ENCODE measurements around the gene UQCC2. TPM values are rescaled to one million over a fixed set of nuclear protein-coding genes. Genes with fewer than 3 reads are reported as not detected.

The UQCC2 gene
- total and polyA plus RNA-seq, 4 donors, result 6.8 to 75.9 (median 22.4) TPM

DNA sequence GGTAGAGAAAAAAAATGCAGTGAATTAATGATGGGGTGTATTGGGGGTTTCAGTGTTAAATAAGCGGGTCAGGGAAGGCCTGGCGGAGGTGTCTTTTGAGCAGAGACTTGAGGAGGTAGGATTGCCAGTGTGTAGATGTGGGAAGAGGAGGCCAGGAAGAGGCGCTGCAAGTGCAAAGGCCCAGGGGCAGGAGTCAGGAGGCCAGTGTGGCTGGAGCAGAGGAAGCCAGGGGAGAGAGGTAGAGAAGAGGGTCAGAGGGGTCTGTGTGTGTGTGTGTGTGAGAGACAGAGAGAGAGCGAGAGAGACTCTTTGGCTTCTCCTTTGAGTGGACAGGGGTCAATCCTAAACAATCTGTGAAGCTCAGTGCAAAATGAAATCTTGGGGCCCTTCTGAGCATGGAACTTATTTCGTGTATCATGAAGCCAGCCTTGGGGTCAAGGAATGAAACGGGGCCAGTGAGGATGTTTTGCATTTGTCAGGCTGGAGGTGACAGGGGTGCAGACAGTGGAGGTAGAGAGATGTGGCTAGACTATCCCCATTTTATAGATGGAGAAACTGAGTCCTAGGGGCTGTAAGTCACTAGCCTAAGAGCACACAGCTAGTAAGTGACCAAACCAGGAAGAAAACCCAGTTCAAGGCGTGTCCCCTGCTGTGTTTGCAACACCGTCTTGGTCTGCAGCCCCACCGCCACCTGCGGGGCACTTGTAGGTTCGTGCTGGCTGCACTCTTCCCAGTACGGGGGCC, 44.9 kb upstream of the UQCC2 start:
- H3K9me3 ChIP-seq (ENCODE audit: control insufficient read depth in 4 of 4, low read length in 3 of 4), result no peaks in the 10 kb centered on the region
- H3K27me3 ChIP-seq (ENCODE audit: control insufficient read depth in 4 of 4, insufficient read depth in 4 of 4, low read length in 3 of 4), result no peaks in the 10 kb centered on the region
- H3K4me3 ChIP-seq (ENCODE audit: low read depth in 1 of 3, low read length in 3 of 3), result no peak overlapping the region
- no peaks in the 10 kb centered on the region for H3K36me3 ChIP-seq (ENCODE audit: control insufficient read depth in 4 of 4, insufficient read depth in 3 of 4, low read depth in 1 of 4, low read length in 3 of 4)
- H3K27ac ChIP-seq (ENCODE audit: low read depth in 1 of 2, low read length in 2 of 2), result no peak overlapping the region
- 93% methylated on average over 12 of the region's 12 CpGs for WGBS
- H3K9ac ChIP-seq (ENCODE audit: low read depth in 1 of 2, low read length in 2 of 2), result no peak overlapping the region
- peaks cover 2 to 27% (median 14%) of the 10 kb centered on the region in 4 donors for H3K4me1 ChIP-seq (ENCODE audit: control insufficient read depth in 4 of 4, insufficient read depth in 4 of 4, low read length in 3 of 4)
- TF ChIP-seq, protein P1, sequence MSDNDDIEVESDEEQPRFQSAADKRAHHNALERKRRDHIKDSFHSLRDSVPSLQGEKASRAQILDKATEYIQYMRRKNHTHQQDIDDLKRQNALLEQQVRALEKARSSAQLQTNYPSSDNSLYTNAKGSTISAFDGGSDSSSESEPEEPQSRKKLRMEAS (IDR thresholded peaks at IDR 0.05), result no peak
- TF ChIP-seq, protein P2, sequence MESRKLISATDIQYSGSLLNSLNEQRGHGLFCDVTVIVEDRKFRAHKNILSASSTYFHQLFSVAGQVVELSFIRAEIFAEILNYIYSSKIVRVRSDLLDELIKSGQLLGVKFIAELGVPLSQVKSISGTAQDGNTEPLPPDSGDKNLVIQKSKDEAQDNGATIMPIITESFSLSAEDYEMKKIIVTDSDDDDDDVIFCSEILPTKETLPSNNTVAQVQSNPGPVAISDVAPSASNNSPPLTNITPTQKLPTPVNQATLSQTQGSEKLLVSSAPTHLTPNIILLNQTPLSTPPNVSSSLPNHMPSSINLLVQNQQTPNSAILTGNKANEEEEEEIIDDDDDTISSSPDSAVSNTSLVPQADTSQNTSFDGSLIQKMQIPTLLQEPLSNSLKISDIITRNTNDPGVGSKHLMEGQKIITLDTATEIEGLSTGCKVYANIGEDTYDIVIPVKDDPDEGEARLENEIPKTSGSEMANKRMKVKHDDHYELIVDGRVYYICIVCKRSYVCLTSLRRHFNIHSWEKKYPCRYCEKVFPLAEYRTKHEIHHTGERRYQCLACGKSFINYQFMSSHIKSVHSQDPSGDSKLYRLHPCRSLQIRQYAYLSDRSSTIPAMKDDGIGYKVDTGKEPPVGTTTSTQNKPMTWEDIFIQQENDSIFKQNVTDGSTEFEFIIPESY (IDR thresholded peaks at IDR 0.05), result no peak
- TF ChIP-seq HNF4A (conservative IDR thresholded peaks at IDR 0.05) (no peak), YY1 (IDR thresholded peaks at IDR 0.05) (no peak), JUND (IDR thresholded peaks at IDR 0.05) (no peak), EGR1 (IDR thresholded peaks at IDR 0.05; ENCODE audit: low read depth in 2 of 2) (no peak), NR2F2 (IDR thresholded peaks at IDR 0.05) (no peak), SP1 (IDR thresholded peaks at IDR 0.05) (no peak), TAF1 (conservative IDR thresholded peaks at IDR 0.05) (no peak), RAD21 (IDR thresholded peaks at IDR 0.05) (no peak), FOXA1 (IDR thresholded peaks at IDR 0.05) (no peak)
- TF ChIP-seq, protein P3, sequence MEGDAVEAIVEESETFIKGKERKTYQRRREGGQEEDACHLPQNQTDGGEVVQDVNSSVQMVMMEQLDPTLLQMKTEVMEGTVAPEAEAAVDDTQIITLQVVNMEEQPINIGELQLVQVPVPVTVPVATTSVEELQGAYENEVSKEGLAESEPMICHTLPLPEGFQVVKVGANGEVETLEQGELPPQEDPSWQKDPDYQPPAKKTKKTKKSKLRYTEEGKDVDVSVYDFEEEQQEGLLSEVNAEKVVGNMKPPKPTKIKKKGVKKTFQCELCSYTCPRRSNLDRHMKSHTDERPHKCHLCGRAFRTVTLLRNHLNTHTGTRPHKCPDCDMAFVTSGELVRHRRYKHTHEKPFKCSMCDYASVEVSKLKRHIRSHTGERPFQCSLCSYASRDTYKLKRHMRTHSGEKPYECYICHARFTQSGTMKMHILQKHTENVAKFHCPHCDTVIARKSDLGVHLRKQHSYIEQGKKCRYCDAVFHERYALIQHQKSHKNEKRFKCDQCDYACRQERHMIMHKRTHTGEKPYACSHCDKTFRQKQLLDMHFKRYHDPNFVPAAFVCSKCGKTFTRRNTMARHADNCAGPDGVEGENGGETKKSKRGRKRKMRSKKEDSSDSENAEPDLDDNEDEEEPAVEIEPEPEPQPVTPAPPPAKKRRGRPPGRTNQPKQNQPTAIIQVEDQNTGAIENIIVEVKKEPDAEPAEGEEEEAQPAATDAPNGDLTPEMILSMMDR (IDR thresholded peaks at IDR 0.05; ENCODE audit: low read depth, low read length, missing input control), result no peak
- DNase-seq (ENCODE audit: low spot score), result no peak

DNA sequence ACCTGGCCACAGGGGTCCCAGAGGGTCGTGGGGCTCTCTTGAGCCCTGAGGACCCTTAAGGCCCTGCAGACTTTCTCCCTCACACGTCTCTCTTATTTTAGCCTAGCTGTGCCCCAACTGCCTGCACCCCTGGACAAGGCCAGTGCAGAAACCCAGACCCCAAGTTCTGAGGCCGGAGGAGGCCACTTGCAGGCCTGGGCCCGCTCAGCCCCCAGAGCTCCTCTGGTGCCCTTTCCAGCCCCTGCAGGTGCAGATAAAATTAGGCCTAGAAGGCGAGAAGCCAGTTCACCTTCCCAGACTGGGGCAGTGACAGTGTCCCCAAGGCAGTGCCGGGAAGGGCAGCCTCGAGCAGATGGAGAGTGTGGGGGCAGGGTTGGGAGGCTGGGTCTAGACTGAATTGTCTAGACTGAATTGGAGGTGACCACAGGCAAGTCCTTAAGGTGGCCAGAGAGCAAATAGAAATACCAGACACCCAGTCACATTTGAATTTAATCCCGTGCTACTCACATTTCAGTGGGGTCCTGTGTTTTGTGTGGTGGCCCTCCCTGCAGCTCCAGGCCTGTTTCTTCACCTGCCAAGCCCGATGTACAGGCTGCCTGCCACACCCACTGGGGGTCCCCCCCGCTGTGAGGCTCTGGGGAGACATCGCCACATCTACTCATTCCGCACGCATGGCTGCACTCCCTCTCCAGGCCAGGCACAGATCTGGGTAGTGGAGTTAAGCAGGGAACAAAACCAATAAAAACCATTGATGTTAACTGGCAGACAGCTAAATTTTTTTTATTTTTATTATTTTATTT, 43.8 kb upstream of the UQCC2 start:
- peaks cover 0 to 28% (median 9%) of the 10 kb centered on the region in 4 donors for H3K4me1 ChIP-seq (ENCODE audit: control insufficient read depth in 4 of 4, insufficient read depth in 4 of 4, low read length in 3 of 4)
- no peak overlapping the region for H3K27ac ChIP-seq (ENCODE audit: low read depth in 1 of 2, low read length in 2 of 2)
- H3K4me3 ChIP-seq (ENCODE audit: low read depth in 1 of 3, low read length in 3 of 3), result no peak overlapping the region
- H3K9me3 ChIP-seq (ENCODE audit: control insufficient read depth in 4 of 4, low read length in 3 of 4), result no peaks in the 10 kb centered on the region
- no peaks in the 10 kb centered on the region for H3K27me3 ChIP-seq (ENCODE audit: control insufficient read depth in 4 of 4, insufficient read depth in 4 of 4, low read length in 3 of 4)
- no peak for DNase-seq (ENCODE audit: low spot score)
- 90% methylated on average over 13 of the region's 13 CpGs for WGBS
- no peaks in the 10 kb centered on the region for H3K36me3 ChIP-seq (ENCODE audit: control insufficient read depth in 4 of 4, insufficient read depth in 3 of 4, low read depth in 1 of 4, low read length in 3 of 4)
- no peak overlapping the region for H3K9ac ChIP-seq (ENCODE audit: low read depth in 1 of 2, low read length in 2 of 2)
- TF ChIP-seq JUND (IDR thresholded peaks at IDR 0.05) (no peak), HNF4A (conservative IDR thresholded peaks at IDR 0.05) (no peak), GABPA (IDR thresholded peaks at IDR 0.05 in 1 of 2, conservative IDR thresholded peaks at IDR 0.05 in 1 of 2) (no peak), RAD21 (IDR thresholded peaks at IDR 0.05) (no peak), TAF1 (conservative IDR thresholded peaks at IDR 0.05) (no peak), HNF4G (IDR thresholded peaks at IDR 0.05) (no peak)
- TF ChIP-seq, protein P4, sequence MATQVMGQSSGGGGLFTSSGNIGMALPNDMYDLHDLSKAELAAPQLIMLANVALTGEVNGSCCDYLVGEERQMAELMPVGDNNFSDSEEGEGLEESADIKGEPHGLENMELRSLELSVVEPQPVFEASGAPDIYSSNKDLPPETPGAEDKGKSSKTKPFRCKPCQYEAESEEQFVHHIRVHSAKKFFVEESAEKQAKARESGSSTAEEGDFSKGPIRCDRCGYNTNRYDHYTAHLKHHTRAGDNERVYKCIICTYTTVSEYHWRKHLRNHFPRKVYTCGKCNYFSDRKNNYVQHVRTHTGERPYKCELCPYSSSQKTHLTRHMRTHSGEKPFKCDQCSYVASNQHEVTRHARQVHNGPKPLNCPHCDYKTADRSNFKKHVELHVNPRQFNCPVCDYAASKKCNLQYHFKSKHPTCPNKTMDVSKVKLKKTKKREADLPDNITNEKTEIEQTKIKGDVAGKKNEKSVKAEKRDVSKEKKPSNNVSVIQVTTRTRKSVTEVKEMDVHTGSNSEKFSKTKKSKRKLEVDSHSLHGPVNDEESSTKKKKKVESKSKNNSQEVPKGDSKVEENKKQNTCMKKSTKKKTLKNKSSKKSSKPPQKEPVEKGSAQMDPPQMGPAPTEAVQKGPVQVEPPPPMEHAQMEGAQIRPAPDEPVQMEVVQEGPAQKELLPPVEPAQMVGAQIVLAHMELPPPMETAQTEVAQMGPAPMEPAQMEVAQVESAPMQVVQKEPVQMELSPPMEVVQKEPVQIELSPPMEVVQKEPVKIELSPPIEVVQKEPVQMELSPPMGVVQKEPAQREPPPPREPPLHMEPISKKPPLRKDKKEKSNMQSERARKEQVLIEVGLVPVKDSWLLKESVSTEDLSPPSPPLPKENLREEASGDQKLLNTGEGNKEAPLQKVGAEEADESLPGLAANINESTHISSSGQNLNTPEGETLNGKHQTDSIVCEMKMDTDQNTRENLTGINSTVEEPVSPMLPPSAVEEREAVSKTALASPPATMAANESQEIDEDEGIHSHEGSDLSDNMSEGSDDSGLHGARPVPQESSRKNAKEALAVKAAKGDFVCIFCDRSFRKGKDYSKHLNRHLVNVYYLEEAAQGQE (IDR thresholded peaks at IDR 0.05), result no peak
- TF ChIP-seq, protein P5, sequence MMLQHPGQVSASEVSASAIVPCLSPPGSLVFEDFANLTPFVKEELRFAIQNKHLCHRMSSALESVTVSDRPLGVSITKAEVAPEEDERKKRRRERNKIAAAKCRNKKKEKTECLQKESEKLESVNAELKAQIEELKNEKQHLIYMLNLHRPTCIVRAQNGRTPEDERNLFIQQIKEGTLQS (IDR thresholded peaks at IDR 0.05), result no peak
- TF ChIP-seq, protein P2 (IDR thresholded peaks at IDR 0.05), result no peak
- TF ChIP-seq, protein P1 (IDR thresholded peaks at IDR 0.05), result no peak
- TF ChIP-seq, protein P3 (IDR thresholded peaks at IDR 0.05; ENCODE audit: low read depth, low read length, missing input control), result no peak

All from liver (tissue), 9 donors.